KBM-7 (cell line): ENCODE results near the gene SLC17A2.
A peak's percentile ranks its signal among the peaks of the same experiment; 100 is the strongest.
"Not testable (repeated sequence)": the region's sequence is repeated elsewhere in the genome, so short reads cannot be mapped to it uniquely, and the experiment has no call there.

Experiments used
- DNase-seq: peaks from one replicate; pipeline ENCODE4 v3.0.0-alpha.2; 2015
- in situ Hi-C: fragments of 300-500 bp; cut with MboI; formaldehyde crosslinking; loops from 2 replicates; pipeline ENCODE4 v1.14.3; 2020; ENCODE audit warnings: low sequenced_read_pairs, low pct_unique_long_range_greater_than_20kb, mixed read lengths

SLC17A2 gene

GRCh38 chr6:25954756-25955155 is 24.3 kb upstream of the SLC17A2 start:
- in situ Hi-C loops = no loop called here
- no peak for DNase-seq

GRCh38 chr6:25953733-25954132 is 23.2 kb upstream of the SLC17A2 start:
- in situ Hi-C loops = no loop called here
- DNase-seq = no peak

DNA sequence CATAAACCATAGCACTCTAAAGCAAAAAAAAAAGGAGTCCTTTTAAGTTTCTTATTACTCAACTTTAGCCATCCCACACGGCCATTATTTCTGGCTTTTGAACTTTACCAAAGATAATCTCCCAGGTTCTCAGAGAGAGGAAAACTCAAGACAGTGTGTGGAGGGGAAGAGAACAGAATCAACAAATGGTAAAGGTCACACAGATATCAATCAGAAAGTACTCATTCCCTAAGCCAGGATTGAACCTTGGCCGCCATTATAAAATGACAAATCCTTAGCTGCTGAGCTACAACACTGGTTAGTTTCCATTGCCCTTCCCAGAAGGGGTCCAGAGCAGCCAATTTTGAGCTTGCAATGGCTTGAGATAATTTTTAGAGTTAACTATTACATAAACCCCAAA is 22.0 kb upstream of the SLC17A2 start:
- DNase-seq = no peak
- in situ Hi-C loops = no loop called here

DNA sequence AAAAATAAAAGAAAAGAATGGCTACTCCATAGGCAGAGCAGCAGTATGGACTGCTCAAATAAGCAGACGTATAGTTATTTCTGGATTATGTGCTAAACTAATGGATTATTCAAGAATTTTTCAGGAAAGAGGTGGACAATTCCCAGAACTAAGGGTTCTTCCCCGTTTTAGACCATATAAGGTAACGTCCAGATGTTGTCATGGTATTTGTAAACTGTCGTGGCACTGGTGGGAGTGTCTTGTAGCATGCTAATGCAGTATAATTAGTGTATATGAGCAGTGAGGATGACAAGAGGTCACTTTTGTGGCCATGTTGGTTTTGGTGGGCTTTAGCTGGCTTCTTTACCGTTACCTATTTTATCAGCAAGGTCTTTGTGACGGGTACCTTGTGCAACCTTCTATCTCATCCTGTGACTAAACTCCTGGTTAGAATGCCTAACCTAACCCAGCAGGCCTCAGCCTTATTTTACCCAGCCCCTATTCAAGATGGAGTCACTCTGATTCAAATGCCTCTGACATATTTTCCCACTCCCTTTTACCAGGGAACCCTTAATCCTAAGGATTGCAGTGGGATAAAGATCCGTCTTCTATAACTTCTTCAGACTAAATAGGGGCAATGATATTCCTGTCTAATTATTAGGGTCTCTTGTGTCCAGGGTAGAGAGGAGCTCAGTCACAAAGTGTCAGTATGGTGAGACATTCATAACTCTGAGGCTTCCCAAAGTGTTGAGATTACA is 21.0 kb upstream of the SLC17A2 start:
- in situ Hi-C loops = no loop called here
- no peak for DNase-seq

DNA sequence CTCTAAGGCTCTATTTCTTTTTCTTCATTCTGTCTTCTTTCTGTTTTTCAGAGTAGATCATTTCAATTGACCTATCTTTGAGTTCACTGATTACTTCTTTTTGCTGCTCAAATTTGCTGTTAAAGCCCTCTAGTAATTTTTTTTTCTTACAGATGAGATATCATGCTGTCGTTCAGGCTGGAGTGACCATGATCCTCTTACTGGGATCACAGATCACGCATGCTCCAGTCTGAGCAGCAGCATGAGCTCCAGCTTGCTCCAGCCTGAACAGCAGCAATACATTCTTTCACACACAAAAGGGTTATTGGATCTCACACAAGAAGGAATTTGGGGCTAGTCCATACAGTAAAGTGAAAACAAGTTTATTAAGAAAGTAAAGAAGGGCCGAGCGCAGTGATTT is 19.8 kb upstream of the SLC17A2 start:
- no peak for DNase-seq
- in situ Hi-C loops = no loop called here

DNA sequence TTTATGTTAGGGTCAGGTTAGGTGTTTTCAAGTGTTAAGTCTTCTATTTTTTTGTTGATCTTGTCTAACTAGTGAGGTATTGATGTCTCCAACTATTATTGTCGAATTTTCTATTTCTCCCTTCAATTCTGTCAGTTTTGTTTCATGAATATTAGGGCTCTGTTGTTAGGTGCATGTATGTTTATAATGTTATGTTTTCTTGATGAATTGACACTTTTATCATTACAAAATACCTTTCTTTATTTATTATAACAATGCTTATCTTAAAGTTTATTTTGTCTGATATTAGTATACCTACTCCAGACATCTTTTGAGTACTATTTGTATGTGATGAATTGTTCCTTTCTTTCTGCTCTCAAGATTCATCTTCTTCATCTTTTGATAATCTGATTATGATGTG is 19.2 kb upstream of the SLC17A2 start:
- no peak for DNase-seq
- in situ Hi-C loops = no loop called here

- in situ Hi-C loops, DNase-seq: not testable (repeated sequence)
Observed at GRCh38 chr6:25947492-25947891, 17.0 kb upstream of the SLC17A2 start.

DNA sequence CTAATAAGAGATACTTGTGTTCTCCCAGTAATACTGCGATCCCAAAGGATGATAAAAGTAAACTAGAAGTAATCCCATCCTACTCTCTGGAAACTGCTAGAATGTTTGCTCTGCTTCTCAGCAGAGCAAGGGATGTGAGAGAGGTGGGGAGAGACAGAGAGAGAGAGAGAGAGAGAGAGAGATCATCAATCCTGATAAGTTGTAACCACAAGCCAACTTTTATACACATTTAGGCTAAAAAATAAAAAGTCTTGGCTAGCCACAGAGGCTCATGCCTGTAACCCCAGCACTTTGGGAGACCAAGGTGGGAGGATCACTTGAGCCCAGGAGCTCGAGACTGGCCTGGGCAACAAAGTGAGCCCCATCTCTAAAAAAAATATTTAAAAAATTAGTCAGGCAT is 16.1 kb upstream of the SLC17A2 start:
- DNase-seq = no peak
- in situ Hi-C loops = no loop called here

- in situ Hi-C loops, DNase-seq: not testable (repeated sequence)
Observed at GRCh38 chr6:25945738-25946137, 15.2 kb upstream of the SLC17A2 start.

DNA sequence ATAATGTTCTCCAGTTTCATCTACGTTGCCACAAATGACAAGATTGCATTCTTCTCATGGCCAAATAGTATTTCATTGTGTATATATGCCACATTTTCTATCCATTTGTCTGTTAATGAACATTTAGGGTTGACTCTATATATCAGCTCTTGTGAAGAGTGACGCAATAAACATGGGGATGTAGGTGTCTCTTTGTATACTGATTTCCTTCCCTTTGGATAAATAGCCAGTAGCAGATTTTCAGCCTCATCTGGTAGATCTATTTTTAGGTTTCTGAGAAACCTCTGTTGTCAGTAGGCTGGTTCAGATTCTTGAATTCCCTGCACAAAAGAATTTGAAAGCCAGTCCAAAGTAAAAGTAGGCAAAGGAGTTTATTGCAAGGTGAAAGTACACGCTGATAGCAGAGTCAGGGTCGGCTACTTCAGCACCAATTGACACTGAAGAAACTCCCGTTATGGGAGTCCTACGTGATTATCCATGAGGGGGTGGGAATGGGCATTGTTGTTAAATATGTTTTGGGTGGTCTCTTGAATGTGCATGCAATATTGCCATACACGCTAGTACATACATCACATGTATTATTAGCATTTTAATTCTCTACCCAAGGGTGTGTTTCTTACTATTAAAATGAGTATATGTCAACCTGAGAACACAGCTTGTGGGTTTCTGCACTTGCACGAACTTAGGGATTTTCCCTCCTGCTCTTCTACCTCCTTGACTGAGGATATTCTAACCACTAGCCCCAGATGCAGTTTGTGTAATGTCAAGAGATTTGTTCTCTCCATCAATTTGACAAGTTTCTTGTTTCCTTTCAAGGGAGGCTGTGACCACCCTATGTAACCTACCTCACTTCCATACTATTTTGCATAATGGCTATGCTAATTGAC is 14.4 kb upstream of the SLC17A2 start:
- no peak for DNase-seq
- in situ Hi-C loops = no loop called here

DNA sequence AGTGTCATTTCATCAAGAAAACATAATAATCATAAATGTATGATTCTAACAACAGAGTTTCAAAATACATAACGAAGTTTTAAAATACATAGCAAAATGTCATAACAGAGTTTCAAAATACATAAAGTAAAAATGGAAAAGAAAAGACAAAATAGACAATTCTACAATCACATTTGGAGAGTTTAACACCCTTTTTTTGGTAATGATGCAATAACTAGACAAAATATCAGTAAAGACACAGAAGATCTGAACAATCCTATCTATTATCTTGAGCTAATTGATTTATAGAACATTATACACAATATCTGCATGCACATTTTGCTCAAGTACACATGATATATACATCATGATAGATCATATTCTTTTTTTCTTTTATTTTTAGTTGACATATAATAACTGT is 13.4 kb upstream of the SLC17A2 start:
- no peak for DNase-seq
- in situ Hi-C loops = no loop called here

- peak; percentile 59 for DNase-seq
- in situ Hi-C loops = no loop called here
Observed at GRCh38 chr6:25942561-25943147, 12.2 kb upstream of the SLC17A2 start.

DNA sequence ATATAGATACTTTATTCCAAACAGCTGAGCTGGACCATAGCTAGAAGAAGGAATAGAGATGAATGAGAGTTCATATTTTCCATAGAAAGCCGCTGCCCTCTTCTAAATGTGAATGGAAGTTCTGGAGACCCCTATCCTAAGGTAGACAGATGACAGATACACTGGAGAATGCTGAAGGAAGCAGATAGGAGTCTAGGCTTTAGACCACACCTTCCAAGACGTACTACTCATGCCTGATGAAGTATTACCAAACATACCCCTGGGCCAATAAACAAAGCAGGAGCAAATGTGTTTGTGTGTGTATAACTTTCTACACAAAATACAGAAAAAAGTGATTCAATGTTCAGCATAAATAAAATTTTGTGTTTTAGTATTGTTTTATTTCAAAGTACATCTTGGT is 9.1 kb upstream of the SLC17A2 start:
- no peak for DNase-seq
- in situ Hi-C loops = no loop called here

DNA sequence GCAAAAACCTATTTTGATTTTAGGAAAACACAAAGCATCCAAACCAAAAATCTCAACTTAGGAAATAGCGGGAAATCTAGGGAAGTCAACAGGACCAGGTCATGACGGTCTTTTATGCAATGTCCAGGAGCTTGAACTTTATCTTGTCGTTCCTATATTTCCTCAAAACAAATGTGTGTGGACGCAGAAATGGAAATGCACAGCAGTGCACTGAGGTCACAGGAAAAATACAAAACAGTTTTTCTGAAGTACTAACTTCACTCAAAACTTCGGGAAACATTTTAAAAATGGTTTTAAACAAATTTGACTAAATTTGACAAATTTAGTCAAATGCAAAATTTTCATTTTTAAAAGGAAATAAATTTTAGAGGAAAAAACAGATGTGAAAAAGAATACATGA is 5.5 kb upstream of the SLC17A2 start:
- DNase-seq = no peak
- in situ Hi-C loops = no loop called here

GRCh38 chr6:25934735-25935313 is 4.3 kb upstream of the SLC17A2 start:
- no peak for DNase-seq
- in situ Hi-C loops = no loop called here

GRCh38 chr6:25934156-25934555 is 3.7 kb upstream of the SLC17A2 start:
- in situ Hi-C loops = no loop called here
- DNase-seq = no peak

GRCh38 chr6:25931411-25931709 is 869 bp upstream of the SLC17A2 start:
- in situ Hi-C loops = no loop called here
- no peak for DNase-seq

- in situ Hi-C loops = not testable (repeated sequence)
Observed at GRCh38 chr6:25929785-25930184, 706 bp downstream of the SLC17A2 start.

GRCh38 chr6:25928562-25929324 is 1.7 kb downstream of the SLC17A2 start:
- in situ Hi-C loops = no loop called here

More at GRCh38 chr6:25929785-25930184, 706 bp downstream of the SLC17A2 start:
- DNase-seq = not testable (repeated sequence)

More at GRCh38 chr6:25928562-25929324, 1.7 kb downstream of the SLC17A2 start:
- DNase-seq = no peak
